Measurements from ENCODE around the gene HSPA4L.

GRCh38 chr4:127778102-127778501 lies 4.0 kb upstream of the HSPA4L start:
- TF ChIP-seq POLR2A (IDR thresholded peaks at IDR 0.05), result no peak
- TF ChIP-seq, protein P1, sequence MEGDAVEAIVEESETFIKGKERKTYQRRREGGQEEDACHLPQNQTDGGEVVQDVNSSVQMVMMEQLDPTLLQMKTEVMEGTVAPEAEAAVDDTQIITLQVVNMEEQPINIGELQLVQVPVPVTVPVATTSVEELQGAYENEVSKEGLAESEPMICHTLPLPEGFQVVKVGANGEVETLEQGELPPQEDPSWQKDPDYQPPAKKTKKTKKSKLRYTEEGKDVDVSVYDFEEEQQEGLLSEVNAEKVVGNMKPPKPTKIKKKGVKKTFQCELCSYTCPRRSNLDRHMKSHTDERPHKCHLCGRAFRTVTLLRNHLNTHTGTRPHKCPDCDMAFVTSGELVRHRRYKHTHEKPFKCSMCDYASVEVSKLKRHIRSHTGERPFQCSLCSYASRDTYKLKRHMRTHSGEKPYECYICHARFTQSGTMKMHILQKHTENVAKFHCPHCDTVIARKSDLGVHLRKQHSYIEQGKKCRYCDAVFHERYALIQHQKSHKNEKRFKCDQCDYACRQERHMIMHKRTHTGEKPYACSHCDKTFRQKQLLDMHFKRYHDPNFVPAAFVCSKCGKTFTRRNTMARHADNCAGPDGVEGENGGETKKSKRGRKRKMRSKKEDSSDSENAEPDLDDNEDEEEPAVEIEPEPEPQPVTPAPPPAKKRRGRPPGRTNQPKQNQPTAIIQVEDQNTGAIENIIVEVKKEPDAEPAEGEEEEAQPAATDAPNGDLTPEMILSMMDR (IDR thresholded peaks at IDR 0.05), result no peak
- TF ChIP-seq EP300 (IDR thresholded peaks at IDR 0.05; ENCODE audit: low read depth), result no peak
